ENCODE results near the gene BUB1B.
"Not testable (repeated sequence)": the region's sequence is repeated elsewhere in the genome, so short reads cannot be mapped to it uniquely, and the experiment has no call there.

Gene BUB1B

GRCh38 chr15:40155270-40155910, 5.5 kb upstream of the BUB1B start:
- TF ChIP-seq CTCF (IDR thresholded peaks at IDR 0.05; ENCODE audit: insufficient read depth, low read depth, low read length, missing control alignments): no peak
- H3K4me3 ChIP-seq (ENCODE audit: low read depth, low read length): no peak overlapping the region
- DNase-seq (ENCODE audit: low read depth): peak; percentile 43

GRCh38 chr15:40157778-40158447, 3.0 kb upstream of the BUB1B start:
- no peak for TF ChIP-seq CTCF (IDR thresholded peaks at IDR 0.05; ENCODE audit: insufficient read depth, low read depth, low read length, missing control alignments)
- DNase-seq (ENCODE audit: low read depth): no peak
- no peak overlapping the region for H3K4me3 ChIP-seq (ENCODE audit: low read depth, low read length)

- H3K4me3 ChIP-seq (ENCODE audit: low read depth, low read length): no peak overlapping the region
- TF ChIP-seq CTCF (IDR thresholded peaks at IDR 0.05; ENCODE audit: insufficient read depth, low read depth, low read length, missing control alignments): no peak
Observed at GRCh38 chr15:40160021-40160420, 848 bp upstream of the BUB1B start.

GRCh38 chr15:40161693-40162391, 973 bp downstream of the BUB1B start:
- DNase-seq (ENCODE audit: low read depth): no peak
- H3K4me3 ChIP-seq (ENCODE audit: low read depth, low read length): peak overlapping the region; percentile 60
- no peak for TF ChIP-seq CTCF (IDR thresholded peaks at IDR 0.05; ENCODE audit: insufficient read depth, low read depth, low read length, missing control alignments)

More at GRCh38 chr15:40160021-40160420, 848 bp upstream of the BUB1B start:
- DNase-seq (ENCODE audit: low read depth): no peak

GRCh38 chr15:40162552-40162951, 1.7 kb downstream of the BUB1B start:
- no peak for DNase-seq (ENCODE audit: low read depth)
- H3K4me3 ChIP-seq (ENCODE audit: low read depth, low read length): peak overlapping the region; percentile 60
- no peak for TF ChIP-seq CTCF (IDR thresholded peaks at IDR 0.05; ENCODE audit: insufficient read depth, low read depth, low read length, missing control alignments)

- DNase-seq (ENCODE audit: low read depth): peak; percentile 70
- no peak for TF ChIP-seq CTCF (IDR thresholded peaks at IDR 0.05; ENCODE audit: insufficient read depth, low read depth, low read length, missing control alignments)
- H3K4me3 ChIP-seq (ENCODE audit: low read depth, low read length): peak overlapping the region; percentile 60
Observed at GRCh38 chr15:40163657-40164416, 3.0 kb downstream of the BUB1B start.

- not testable (repeated sequence) for H3K4me3 ChIP-seq (ENCODE audit: low read depth, low read length); DNase-seq (ENCODE audit: low read depth)
Observed at GRCh38 chr15:40167374-40167773, 6.5 kb downstream of the BUB1B start.
